Suprapubic skin (tissue), 4 donors: ENCODE results near the gene TSC22D1. TPM values are rescaled to one million over a fixed set of nuclear protein-coding genes. Genes with fewer than 3 reads are reported as not detected.
"Not testable (repeated sequence)": the region's sequence is repeated elsewhere in the genome, so short reads cannot be mapped to it uniquely, and the experiment has no call there.

Experiments
- DNase-seq, 2 donors: peaks; one replicate each; pipeline ENCODE4 v3.0.0-alpha.2; 2019; ENCODE audit warnings: low spot score in 2 of 2
- H3K27ac ChIP-seq: fragments of 200-600 bp; sonication (generic); one replicate; pipeline ENCODE4 v1.5.1; 2019
- H3K27me3 ChIP-seq: fragments of 200-600 bp; sonication (generic); one replicate; pipeline ENCODE4 v1.5.1; 2019
- H3K36me3 ChIP-seq: fragments of 200-600 bp; sonication (generic); one replicate; pipeline ENCODE4 v1.5.1; 2019
- H3K4me1 ChIP-seq: fragments of 200-600 bp; sonication (generic); one replicate; pipeline ENCODE4 v1.5.1; 2019
- H3K4me3 ChIP-seq: fragments of 200-600 bp; sonication (generic); one replicate; pipeline ENCODE4 v1.5.1; 2019; ENCODE audit warnings: mild to moderate bottlenecking
- H3K9me3 ChIP-seq: fragments of 200-600 bp; sonication (generic); one replicate; pipeline ENCODE4 v1.5.1; 2019
- EP300 ChIP-seq: sonication (generic); formaldehyde crosslinking; IDR thresholded peaks from one replicate; pipeline ENCODE4 v1.6.1; 2017; ENCODE audit warnings: antibody characterized with exemption
- POLR2A ChIP-seq, 2 donors: fragments of 450-650 bp; IDR thresholded peaks; one replicate each; pipeline ENCODE4 v1.6.1; 2017; ENCODE audit warnings: antibody characterized with exemption in 2 of 2, mild to moderate bottlenecking in 2 of 2, moderate library complexity in 2 of 2
- POLR2AphosphoS5 ChIP-seq, 3 donors: sonication (generic); formaldehyde crosslinking; IDR thresholded peaks; one replicate each; pipeline ENCODE4 v1.6.1; 2017; ENCODE audit warnings: antibody characterized with exemption in 3 of 3
- WGBS: methylation state at CpG from one replicate; pipeline ENCODE4 v1.1.5; 2018; 5-methylcytosine and 5-hydroxymethylcytosine counted together
- total RNA-seq, 4 donors: library from RNA; depleted of rRNA; stranded (reverse); fragments of >200 nt; gene quantifications; one replicate each; pipeline ENCODE4 v1.1.0, GENCODE V29; 2016
- TF ChIP-seq, protein P1 (sequence below), 2 donors: fragments of 200-600 bp in 1 of 2; fragments of 450-650 bp in 1 of 2; sonication (generic) in 1 of 2; IDR thresholded peaks; one replicate each; pipeline ENCODE4 v1.5.1; 2016 to 2019; ENCODE audit warnings: antibody characterized with exemption in 2 of 2, mild to moderate bottlenecking in 1 of 2, moderate library complexity in 1 of 2

Gene TSC22D1
- total RNA-seq, 4 donors from 2014 or later: 70.3 to 135 (median 92.1) TPM

DNA sequence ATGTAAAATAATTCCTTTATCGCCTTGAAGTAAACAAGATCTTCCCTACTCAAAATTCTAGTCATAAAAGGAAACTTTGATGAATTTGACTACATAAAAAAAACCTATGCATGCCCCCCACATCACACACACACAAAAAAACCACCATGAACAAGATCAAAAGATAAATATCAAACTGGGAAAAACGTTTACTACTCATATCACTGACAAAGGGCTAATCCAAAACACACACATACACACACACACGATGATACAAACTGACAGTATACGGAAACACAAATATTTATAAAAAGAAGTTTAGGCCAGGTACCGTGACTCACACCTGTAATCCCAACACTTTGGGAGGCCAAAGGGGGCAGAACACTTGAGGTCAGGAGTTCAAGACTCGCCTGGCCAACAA is 61.9 kb downstream of the TSC22D1 start:
- H3K4me1 ChIP-seq: no peaks in the 10 kb centered on the region
- no peak for DNase-seq
- no peak overlapping the region for H3K27ac ChIP-seq
- 82% methylated on average over 6 of the region's 6 CpGs for WGBS
- H3K4me3 ChIP-seq: no peak overlapping the region
- no peak for TF ChIP-seq POLR2AphosphoS5 (IDR thresholded peaks at IDR 0.05)
- TF ChIP-seq POLR2A (IDR thresholded peaks at IDR 0.05): no peak
- TF ChIP-seq, protein P1, sequence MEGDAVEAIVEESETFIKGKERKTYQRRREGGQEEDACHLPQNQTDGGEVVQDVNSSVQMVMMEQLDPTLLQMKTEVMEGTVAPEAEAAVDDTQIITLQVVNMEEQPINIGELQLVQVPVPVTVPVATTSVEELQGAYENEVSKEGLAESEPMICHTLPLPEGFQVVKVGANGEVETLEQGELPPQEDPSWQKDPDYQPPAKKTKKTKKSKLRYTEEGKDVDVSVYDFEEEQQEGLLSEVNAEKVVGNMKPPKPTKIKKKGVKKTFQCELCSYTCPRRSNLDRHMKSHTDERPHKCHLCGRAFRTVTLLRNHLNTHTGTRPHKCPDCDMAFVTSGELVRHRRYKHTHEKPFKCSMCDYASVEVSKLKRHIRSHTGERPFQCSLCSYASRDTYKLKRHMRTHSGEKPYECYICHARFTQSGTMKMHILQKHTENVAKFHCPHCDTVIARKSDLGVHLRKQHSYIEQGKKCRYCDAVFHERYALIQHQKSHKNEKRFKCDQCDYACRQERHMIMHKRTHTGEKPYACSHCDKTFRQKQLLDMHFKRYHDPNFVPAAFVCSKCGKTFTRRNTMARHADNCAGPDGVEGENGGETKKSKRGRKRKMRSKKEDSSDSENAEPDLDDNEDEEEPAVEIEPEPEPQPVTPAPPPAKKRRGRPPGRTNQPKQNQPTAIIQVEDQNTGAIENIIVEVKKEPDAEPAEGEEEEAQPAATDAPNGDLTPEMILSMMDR (IDR thresholded peaks at IDR 0.05): no peak
- TF ChIP-seq EP300: no peak
- no peaks in the 10 kb centered on the region for H3K36me3 ChIP-seq
- no peaks in the 10 kb centered on the region for H3K9me3 ChIP-seq
- H3K27me3 ChIP-seq: no peaks in the 10 kb centered on the region

- not testable (repeated sequence) for H3K27me3 ChIP-seq, H3K4me1 ChIP-seq, H3K27ac ChIP-seq, H3K36me3 ChIP-seq, H3K9me3 ChIP-seq, H3K4me3 ChIP-seq, DNase-seq
- 97% methylated on average over 6 of the region's 6 CpGs for WGBS
Measured at GRCh38 chr13:44509853-44510252, 66.3 kb downstream of the TSC22D1 start.

GRCh38 chr13:44508562-44509077 is 67.5 kb downstream of the TSC22D1 start:
- H3K4me3 ChIP-seq: no peak overlapping the region
- H3K36me3 ChIP-seq: no peaks in the 10 kb centered on the region
- 60% methylated on average over 3 of the region's 3 CpGs for WGBS
- no peak overlapping the region for H3K27ac ChIP-seq
- H3K9me3 ChIP-seq: no peaks in the 10 kb centered on the region
- DNase-seq: no peak
- TF ChIP-seq, protein P1 (IDR thresholded peaks at IDR 0.05): no peak
- TF ChIP-seq POLR2AphosphoS5 (IDR thresholded peaks at IDR 0.05): no peak
- no peak for TF ChIP-seq POLR2A (IDR thresholded peaks at IDR 0.05)
- no peak for TF ChIP-seq EP300
- no peaks in the 10 kb centered on the region for H3K27me3 ChIP-seq
- no peaks in the 10 kb centered on the region for H3K4me1 ChIP-seq

DNA sequence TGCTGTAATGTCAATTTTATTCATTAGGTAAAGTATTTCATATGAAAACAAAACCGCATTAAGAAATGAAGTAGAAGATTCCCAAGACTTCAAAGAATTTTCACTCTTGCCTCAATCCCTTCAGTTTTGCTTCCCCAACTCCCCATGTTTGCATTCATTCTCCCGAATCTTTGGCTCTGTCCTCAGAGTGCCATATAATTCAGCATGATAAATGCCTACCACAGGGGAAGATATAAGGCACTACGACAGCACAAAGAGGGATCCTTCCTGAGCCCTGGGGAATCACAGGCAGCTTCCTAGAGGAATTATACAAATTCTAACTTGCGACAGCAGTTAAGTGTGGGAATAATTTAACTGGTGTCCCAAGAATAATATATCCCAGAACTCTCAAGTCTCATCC is 68.5 kb downstream of the TSC22D1 start:
- DNase-seq: no peak
- H3K4me1 ChIP-seq: no peaks in the 10 kb centered on the region
- WGBS: 87% methylated on average over 4 of the region's 4 CpGs
- H3K27ac ChIP-seq: no peak overlapping the region
- no peaks in the 10 kb centered on the region for H3K36me3 ChIP-seq
- no peaks in the 10 kb centered on the region for H3K27me3 ChIP-seq
- no peak overlapping the region for H3K4me3 ChIP-seq
- TF ChIP-seq POLR2A (IDR thresholded peaks at IDR 0.05): no peak
- TF ChIP-seq, protein P1 (IDR thresholded peaks at IDR 0.05): no peak
- TF ChIP-seq POLR2AphosphoS5 (IDR thresholded peaks at IDR 0.05): no peak
- TF ChIP-seq EP300: no peak
- H3K9me3 ChIP-seq: no peaks in the 10 kb centered on the region

DNA sequence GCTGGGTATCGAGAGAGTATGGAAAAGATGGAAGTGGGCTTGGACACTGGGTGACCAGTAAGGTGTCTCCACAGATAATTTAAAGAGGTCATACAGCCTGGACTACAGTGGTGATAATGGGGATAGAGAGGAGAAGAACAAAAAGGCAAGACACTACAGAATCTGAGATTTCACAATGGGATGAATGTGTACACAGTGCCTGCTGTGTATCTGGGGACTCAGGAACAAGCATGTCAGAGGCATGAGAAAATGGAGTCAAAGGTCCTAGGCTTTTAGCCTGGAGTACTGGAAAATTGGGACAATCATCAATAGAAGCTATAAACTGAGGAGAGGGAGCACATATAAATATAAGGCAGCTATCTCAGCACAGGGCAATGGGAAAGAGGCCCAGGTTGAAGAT is 69.4 kb downstream of the TSC22D1 start:
- Histone ChIP-seq H3K36me3 (no peaks in the 10 kb centered on the region), H3K9me3 (no peaks in the 10 kb centered on the region), H3K27me3 (no peaks in the 10 kb centered on the region), H3K27ac (no peak overlapping the region), H3K4me1 (no peaks in the 10 kb centered on the region), H3K4me3 (no peak overlapping the region)
- TF ChIP-seq EP300: no peak
- no peak for TF ChIP-seq POLR2A (IDR thresholded peaks at IDR 0.05)
- TF ChIP-seq, protein P1 (IDR thresholded peaks at IDR 0.05): no peak
- TF ChIP-seq POLR2AphosphoS5 (IDR thresholded peaks at IDR 0.05): no peak
- 97% methylated on average over 1 of the region's 1 CpG for WGBS
- DNase-seq: no peak

- WGBS: 98% methylated on average over 3 of the region's 3 CpGs
- no peak for TF ChIP-seq POLR2A (IDR thresholded peaks at IDR 0.05)
- TF ChIP-seq POLR2AphosphoS5 (IDR thresholded peaks at IDR 0.05): no peak
- TF ChIP-seq, protein P1 (IDR thresholded peaks at IDR 0.05): no peak
- no peak for TF ChIP-seq EP300
- H3K4me3 ChIP-seq: no peak overlapping the region
Measured at GRCh38 chr13:44506251-44506650, 69.9 kb downstream of the TSC22D1 start.

More at GRCh38 chr13:44506251-44506650, 69.9 kb downstream of the TSC22D1 start:
- DNase-seq: no peak
- Histone ChIP-seq H3K27ac (no peak overlapping the region), H3K9me3 (no peaks in the 10 kb centered on the region), H3K36me3 (no peaks in the 10 kb centered on the region), H3K27me3 (no peaks in the 10 kb centered on the region), H3K4me1 (no peaks in the 10 kb centered on the region)
